NCI-H1417 (cell line): ENCODE measurements around the gene AAMP.
"Not testable (repeated sequence)": the region's sequence is repeated elsewhere in the genome, so short reads cannot be mapped to it uniquely, and the experiment has no call there.

Experiments
- DNase-seq, 3 experiments: peaks; one replicate each; lab custom pipeline; 2025; lab: John Stamatoyannopoulos, UW

AAMP gene

DNA sequence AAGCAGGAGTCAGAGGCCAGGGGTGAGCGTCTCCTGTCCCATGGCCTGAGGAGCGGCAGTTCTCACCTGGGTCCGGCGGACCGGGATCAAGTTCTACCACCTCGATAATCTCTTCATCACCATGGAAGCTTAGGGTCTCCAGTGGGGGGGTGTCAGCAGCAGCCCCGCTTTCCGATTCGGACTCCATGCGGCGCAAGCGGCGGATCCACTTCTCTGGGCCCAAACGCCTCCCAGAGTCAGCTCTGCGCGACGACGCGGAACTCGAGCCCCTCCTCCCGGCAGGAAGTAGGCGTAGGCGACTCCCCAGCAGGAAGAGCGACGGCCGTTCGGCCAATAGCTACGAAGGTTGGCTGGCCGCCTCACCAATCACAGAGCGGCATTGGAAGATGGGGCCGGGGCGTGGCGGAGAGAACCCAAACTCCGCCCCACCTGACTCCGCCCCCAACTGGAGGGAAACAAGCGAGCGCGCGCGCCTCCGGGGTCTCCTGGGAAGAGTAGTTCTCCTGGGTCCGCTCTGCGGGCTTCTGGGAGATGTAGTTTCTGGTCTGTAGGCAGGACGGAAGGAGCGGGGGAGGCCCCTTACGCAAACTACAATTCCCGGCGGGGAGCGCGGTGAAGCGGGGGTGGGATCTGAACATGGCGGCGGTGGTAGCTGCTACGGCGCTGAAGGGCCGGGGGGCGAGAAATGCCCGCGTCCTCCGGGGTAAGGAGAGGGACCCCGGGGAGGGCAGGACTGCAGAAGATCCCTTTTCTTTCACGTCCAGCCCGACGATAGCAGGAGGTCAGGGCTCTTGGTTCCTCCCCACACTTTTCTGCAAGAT is at the start of gene AAMP, which contains the start of gene PNKD:
AAMP (minus strand) TSS at position 238 of the 821 bp plus-strand sequence; CDS start at position 187, 51 bp downstream.
PNKD (plus strand) TSS at position 620 of the 821 bp plus-strand sequence; CDS start at position 637, 17 bp downstream.
- peak; percentile 97 to 100 (median 99) for DNase-seq

DNA sequence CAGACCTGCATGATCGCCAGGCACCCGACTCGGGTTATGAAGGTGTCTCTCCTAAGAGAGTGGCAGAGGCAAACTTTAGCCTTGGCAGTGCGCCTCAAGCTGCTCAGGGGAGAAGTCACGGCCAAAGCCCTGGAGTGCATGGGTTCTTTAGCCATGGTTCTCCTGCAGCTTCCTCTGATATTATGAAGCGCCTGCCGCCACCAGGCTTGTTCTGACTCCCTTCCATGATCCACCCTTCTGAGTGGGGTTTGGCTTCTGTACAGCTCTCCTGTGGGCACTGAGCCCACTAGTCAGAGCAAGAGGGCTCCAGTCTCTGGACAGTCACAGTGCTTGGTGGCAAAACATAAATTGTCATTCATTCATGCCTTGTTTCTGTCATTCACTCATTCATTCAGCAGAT is 48.3 kb upstream of the AAMP start:
- DNase-seq, result no peak

DNA sequence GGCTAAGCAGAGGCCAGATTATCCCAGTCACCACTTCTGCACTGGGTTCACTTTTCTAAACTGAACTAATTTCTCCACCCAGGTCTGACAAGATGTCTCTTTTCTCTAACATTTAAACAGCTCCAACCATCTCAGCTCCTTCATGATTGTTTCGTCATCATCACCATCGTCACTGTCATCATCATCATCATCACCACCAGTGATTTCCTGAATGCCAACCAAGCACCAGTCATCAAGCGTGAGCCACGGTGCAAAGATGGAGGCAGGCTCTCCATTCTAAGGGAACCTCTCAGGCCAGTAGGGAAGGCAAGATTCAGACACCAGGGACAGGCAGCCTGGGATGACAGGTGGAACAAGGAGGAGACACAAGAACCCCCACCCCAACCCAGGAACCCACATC is 47.9 kb upstream of the AAMP start:
- DNase-seq, result no peak

- no peak for DNase-seq
Measured at GRCh38 chr2:218317303-218317630, 47.3 kb upstream of the AAMP start.

GRCh38 chr2:218315397-218315796 is 45.5 kb upstream of the AAMP start:
- no peak for DNase-seq

DNA sequence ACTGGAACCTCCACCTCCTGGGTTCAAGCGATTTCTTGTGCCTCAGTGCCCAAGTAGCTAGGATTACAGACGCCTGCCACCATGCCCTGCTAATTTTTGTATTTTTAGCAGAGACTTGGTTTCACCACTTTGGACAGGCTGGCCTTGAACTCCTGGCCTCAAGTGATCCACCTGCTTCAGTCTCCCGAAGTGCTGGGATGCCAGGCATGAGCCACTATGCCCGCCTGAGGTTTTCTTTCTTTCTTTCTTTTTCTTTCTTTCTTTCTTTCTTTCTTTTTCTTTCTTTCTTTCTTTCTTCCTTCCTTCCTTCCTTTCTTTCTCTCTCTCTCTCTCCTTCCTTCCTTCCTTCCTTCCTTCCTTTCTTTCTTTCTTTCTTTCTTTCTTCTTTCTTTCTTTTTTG is 44.8 kb upstream of the AAMP start:
- DNase-seq, result not testable (repeated sequence)

- DNase-seq, result no peak
Measured at GRCh38 chr2:218313356-218313755, 43.4 kb upstream of the AAMP start.

DNA sequence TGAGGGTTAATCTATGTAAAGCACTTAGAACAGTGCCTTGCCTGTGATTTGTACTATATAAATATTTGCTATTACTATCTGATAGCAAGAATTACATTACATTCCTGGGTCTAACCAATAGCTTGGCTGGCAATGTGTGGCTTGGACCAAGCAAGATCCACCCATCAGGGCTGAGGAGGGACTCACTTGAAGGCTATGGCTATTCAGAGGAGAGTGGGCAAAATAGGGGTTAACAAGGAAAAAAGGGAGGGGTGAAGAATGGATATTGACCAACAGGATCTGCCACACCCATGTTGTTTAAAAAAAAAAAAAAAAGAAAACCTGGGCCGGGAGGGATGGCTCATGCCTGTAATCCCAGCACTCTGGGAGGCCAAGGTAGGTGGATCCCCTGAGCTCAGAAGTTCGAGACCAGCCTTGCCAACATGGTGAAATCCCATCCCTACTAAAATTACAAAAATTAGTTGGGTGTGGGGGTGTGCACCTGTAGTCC is 42.4 kb upstream of the AAMP start:
- DNase-seq, result no peak

DNA sequence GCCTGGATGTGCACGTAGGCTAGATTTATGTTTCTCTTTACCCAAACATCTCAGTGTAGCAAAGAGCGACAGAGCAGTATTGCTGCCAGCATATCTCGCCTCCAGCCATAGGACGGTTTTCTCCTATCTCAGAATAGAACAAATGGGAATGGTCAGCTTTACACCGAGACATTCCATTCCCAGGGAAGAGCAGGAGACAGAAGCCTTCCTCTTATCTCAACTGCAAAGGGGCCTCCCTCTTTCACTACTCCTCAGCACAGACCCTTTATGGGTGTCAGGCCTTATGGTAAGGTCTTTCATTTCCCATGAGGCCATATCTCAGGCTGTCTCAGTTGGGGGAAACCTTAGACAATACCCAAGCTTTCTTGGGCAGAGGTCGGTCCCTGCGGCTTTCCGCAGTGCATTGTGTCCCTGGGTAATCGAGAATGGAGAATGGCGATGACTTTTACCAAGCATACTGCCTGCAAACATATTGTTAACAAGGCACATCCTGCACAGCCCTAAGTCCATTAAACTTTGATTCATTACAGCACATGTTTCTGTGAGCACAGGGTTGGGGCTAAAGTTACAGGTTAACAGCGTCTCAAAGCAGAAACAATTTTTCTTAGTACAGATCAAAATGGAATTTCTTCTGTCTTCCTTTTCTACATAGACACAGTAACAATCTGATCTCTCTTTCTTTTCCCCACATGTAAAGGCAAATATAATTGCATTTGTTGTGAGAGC is 41.8 kb upstream of the AAMP start:
- DNase-seq, result not testable (repeated sequence)

DNA sequence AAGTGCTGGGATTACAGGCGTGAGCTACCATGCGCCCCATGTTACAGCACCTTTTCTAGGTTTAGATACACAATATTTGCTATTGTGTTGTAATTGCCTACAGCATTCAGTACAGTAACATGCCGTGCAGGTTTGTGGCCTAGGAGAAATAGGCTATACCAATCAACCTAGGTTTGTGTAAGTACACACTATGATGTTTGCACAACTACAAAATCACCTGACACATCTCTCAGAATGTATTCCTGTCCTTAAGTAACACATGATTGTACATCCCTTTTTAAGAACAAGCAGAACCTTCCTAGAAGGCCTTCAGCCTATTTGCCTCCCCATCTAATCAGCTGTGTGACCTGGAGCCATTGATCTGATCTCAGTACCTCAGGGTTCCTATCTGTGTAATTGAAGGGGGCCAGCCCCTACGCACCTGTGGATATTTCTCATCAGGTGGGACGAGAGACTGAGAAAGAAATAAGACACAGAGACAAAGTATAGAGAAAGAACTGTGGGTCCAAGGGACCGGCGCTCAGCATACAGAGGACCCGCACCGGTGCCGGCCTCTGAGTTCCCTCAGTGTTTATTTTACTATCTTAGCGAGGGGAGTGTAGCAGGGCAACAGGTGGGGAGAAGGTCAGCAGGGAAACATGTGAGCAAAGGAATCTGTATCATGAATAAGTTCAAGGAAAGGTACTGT is 41.1 kb upstream of the AAMP start:
- no peak for DNase-seq

DNA sequence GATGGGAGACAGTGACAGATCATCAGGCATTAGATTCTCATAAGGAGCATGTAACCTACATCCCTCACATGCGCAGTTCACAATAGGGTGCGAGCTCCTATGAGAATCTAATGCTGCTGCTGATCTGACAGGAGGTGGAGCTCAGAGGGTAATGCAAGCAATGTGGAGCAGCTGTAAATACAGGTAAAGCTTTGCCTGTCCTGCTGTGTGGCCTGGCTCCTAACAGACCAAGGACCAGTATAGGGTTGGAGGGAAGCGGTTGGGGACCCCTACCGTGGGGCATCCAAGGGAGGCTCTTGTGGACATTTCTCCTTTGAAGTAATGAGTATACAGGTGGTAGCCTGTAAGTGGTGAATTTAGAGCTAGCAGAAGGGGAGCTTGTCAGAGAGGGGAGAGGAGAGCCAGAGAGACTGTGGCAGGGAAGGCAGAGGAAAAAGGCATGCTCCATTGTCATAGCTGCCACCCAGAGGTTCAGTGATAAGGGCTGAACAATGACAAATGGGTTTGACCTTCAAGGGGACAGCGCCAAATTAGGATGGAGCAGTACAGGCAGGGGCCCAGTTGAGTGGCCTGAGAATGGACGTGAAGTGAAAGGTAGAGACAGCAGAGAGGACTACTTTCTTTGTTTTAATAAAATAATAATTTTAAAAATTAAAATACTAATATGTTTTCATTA is 37.6 kb upstream of the AAMP start:
- DNase-seq, result no peak

DNA sequence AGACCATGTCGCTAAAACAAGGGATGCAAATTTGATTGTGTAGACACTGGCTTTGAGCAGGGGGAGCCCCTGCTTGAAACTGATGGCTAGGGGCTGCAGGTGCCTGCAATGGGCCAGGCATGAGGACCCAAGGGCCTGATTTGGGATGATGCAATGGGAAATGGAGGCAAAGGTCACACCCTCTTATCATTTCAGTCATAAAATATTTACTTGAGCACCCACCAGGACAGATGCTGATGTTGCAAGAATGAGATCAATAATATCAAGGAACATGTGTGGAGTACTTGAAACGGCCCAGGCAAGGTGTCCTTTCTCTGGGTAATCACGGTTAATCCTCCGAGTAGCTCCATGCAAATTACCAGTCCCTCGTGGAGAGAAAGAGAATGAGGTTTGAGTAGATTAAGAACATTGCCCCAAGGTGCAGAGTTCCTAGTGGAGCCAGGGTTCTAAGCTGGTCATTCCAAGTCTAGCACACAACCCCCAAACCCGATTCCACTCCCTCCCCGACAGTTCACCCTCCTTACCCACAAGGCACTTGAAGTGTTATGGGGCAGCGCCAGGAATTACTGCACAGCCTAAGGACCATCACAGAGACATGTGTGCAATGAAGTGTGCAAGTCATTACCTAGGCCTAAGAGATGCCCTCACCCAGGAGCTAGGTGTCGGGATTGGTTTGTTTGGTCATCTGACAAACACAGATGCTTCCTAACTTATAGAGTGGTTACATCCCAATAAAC is 36.4 kb upstream of the AAMP start:
- no peak for DNase-seq

GRCh38 chr2:218305383-218305782 is 35.4 kb upstream of the AAMP start:
- DNase-seq, result no peak

GRCh38 chr2:218301176-218301819 is 31.4 kb upstream of the AAMP start:
- DNase-seq, result peak; percentile 77 to 93 (median 80)

DNA sequence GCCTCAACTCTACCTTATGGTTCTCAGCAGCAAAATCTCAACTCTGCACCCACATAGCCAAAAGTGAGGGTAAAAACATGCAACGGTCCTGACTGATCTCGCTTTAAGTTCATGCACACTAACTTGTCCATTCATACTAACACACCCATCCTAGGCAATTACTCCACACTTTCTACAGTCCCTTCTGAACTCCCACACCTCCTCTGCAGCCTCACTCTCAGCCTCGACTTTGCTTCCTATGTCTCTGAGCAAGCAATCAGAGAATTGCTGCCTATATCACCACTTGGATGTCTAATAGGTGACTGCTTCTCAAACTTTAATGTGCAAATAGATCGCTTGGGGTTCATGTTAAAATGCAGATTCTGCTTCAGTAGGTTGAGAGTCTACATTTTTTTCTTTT is 30.2 kb upstream of the AAMP start:
- DNase-seq, result no peak

GRCh38 chr2:218298314-218298875 is 28.5 kb upstream of the AAMP start:
- no peak for DNase-seq

GRCh38 chr2:218296847-218297246 is 26.9 kb upstream of the AAMP start:
- DNase-seq, result no peak

DNA sequence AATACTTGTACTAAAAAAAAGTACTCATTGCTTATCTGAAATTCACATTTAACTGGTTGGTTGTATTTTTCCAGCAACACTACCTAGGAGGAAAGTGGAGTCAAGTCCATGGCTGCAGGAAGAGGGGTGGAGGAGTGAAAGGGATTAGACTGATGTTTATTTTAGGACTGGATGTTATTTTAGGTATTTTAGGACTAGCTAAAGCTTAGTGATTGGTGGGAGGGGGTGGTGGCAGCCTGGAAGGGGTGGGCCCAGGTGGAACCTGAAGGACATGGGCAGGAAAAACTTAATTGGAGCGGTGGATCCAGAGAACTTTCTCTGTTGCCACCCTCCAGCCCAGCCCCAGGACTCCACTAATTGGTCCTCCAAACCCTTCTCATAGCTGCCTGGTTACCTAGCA is 26.3 kb upstream of the AAMP start:
- no peak for DNase-seq

DNA sequence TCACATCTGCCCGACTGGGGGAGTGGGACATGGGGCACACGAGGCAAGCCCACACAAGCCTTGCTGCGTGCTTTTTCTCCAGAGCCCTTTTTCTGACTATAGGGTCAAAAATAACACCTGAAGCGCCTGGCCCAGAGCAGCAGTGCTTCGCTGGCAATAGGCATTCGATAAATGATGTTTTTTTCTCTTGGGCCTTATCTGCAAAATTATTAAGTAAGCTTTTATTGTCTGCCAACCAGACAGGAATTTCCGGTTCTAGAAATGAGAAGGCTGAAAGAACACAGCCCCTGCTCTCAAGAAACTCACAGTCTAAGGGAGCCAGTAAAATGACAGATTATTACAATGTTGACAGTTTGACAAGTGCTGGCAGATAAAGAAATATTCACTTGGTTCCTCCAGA is 25.1 kb upstream of the AAMP start:
- peak in 2 of 3 experiments; percentile 15 to 28 for DNase-seq

DNA sequence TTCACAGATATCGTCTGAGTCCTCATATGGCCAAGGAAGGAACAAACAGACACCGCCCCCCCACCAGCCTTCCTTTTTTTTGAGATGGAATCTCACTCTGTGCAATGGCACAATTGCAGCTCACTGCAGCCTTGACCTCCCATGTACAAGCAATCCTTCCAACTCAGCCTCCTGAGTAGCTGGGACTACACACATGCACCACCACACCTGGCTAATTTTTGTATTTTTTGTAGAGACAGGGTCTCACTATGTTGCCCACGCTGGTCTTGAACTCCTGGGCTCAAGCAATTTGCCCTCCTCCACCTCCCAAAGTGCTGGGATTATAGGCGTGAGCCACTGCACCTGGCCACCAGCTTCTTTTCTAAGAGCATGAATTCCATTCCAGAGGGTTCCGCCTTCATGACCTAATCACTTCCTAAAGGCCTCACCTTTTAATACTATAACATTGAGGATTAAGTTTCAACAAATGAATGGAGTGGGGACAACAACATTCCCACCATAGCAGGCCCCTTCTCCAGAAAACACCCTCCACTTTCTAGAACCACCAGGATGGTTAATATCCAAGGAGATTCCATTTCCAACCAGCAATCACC is 24.6 kb upstream of the AAMP start:
- DNase-seq, result no peak
